Pancreas (tissue), 10 donors: ENCODE data around the gene TRPC6. TPM values are rescaled to one million over a fixed set of nuclear protein-coding genes. Genes with fewer than 3 reads are reported as not detected.
A peak's percentile ranks its signal among the peaks of the same experiment; 100 is the strongest.

Experiments used
- ATAC-seq, 4 donors: fragments of 200-7000 bp; cut with Tn5 transposase; one replicate each; pipeline versions ENCODE4 v1.8.0 to v1.9.1; 2020; ENCODE audit warnings: mild to moderate bottlenecking in 4 of 4, moderate library complexity in 4 of 4
- DNase-seq, 6 donors: peaks; one replicate each; pipeline ENCODE4 v3.0.0-alpha.2; 2020
- FAIRE-seq: peaks from 2 replicates; lab custom pipeline; 2012; peaks lifted over from hg19 to GRCh38; lab: Jason Lieb, UNC
- H3K27ac ChIP-seq, 4 donors: fragments of 200-600 bp; sonication (generic); 1 replicate in 3 of 4; 2 replicates in 1 of 4; pipeline versions ENCODE4 v1.5.0 to v1.8.0; 2020
- H3K27me3 ChIP-seq, 4 donors: fragments of 200-600 bp; one replicate each; pipeline ENCODE4 v1.8.0; 2021
- H3K36me3 ChIP-seq, 3 donors: fragments of 200-600 bp; sonication (generic) in 1 of 3; one replicate each; pipeline versions ENCODE4 v1.5.0 to v1.8.0; 2020 to 2021
- H3K4me1 ChIP-seq, 3 donors: fragments of 200-600 bp; one replicate each; pipeline ENCODE4 v1.8.0; 2021
- H3K4me3 ChIP-seq, 4 donors: fragments of 200-600 bp; sonication (generic) in 2 of 4; one replicate each; pipeline versions ENCODE4 v1.5.0 to v1.8.0; 2020 to 2021
- H3K9me3 ChIP-seq, 4 donors: fragments of 200-600 bp; one replicate each; pipeline ENCODE4 v1.8.0; 2021
- CTCF ChIP-seq, 4 donors: fragments of 200-600 bp; sonication (generic) in 3 of 4; IDR thresholded peaks; one replicate each; pipeline versions ENCODE4 v1.5.0 to v1.8.0; 2021; ENCODE audit warnings: antibody characterized with exemption in 4 of 4
- WGBS, 2 donors: extraction: QIAGEN DNeasy Blood & Tissue Kit; methylation state at CpG; one replicate each; pipeline ENCODE4 v1.1.7; 2013; 5-methylcytosine and 5-hydroxymethylcytosine counted together
- intact Hi-C, 3 donors: fragments of 100-400 bp; cut with DNase I; formaldehyde crosslinking; loops; one replicate each; pipeline versions ENCODE4 v1.11.1 to v1.14.2; 2022
- polyA plus RNA-seq, 2 donors: library from polyadenylated mRNA; stranded (reverse); fragments of 200-250 nt; gene quantifications; one replicate each; pipeline ENCODE4 v1.2.3, GENCODE V29; 2013
- total RNA-seq, 6 donors: library from RNA; stranded (reverse); fragmentation: NEBNext Ultra II Directional in 4 of 6; extraction: Animal tissue kit (Norgen Biotek cat#: 25700) in 4 of 6; gene quantifications; one replicate each; pipeline versions ENCODE4 v1.2.1 to v1.2.4, GENCODE V29; 2021 to 2023
- donor health status: healthy with polysubstance abuse.
- donor health status: DM: no; HTN: no; CAD: no; lungs with moderate emphysema.
- donor health status: DM: no; HTN: no; CAD: no.
- donor health status: control.
- donor health status: control.
- donor health status: Bipolar disorder and iron deficiency.
- donor health status: DM: yes; HTN: yes; CAD: no.
- donor health status: DM: no; HTN: no; CAD: no.
- donor health status: DM: no; HTN: no; CAD: no.
- donor health status: DM: yes; HTN: yes; CAD: no.

Gene TRPC6
- total and polyA plus RNA-seq, 8 donors: 0.09 to 1.5 (median 0.42) TPM

- WGBS, 2 donors: 86 to 97% methylated on average over 1 of the region's 1 CpG
- H3K9me3 ChIP-seq: no peaks in the 10 kb centered on the region
- H3K27ac ChIP-seq: no peak overlapping the region
- intact Hi-C loops: no loop called here
- H3K4me1 ChIP-seq: peaks cover 0 to 31% (median 22%) of the 10 kb centered on the region in 3 donors
- no peak for ATAC-seq
- FAIRE-seq: no peak
- no peaks in the 10 kb centered on the region for H3K36me3 ChIP-seq
- no peak for DNase-seq
- no peaks in the 10 kb centered on the region for H3K27me3 ChIP-seq
- no peak for TF ChIP-seq CTCF (IDR thresholded peaks at IDR 0.05)
- H3K4me3 ChIP-seq: no peak overlapping the region
These were observed 137.6 kb downstream of the TRPC6 start for GRCh38 chr11:101446238-101446637.

- peaks cover 0 to 35% (median 25%) of the 10 kb centered on the region in 3 donors for H3K4me1 ChIP-seq
- no peak overlapping the region for H3K27ac ChIP-seq
- no peak for ATAC-seq
- no peaks in the 10 kb centered on the region for H3K36me3 ChIP-seq
- FAIRE-seq: no peak
- H3K9me3 ChIP-seq: no peaks in the 10 kb centered on the region
- no peak overlapping the region for H3K4me3 ChIP-seq
- H3K27me3 ChIP-seq: no peaks in the 10 kb centered on the region
- no peak for DNase-seq
- no peak for TF ChIP-seq CTCF (IDR thresholded peaks at IDR 0.05)
- intact Hi-C loops: no loop called here
These were observed 138.0 kb downstream of the TRPC6 start for GRCh38 chr11:101445761-101446160.

- Histone ChIP-seq H3K4me1 (peaks cover 0 to 35% (median 25%) of the 10 kb centered on the region in 3 donors), H3K9me3 (no peaks in the 10 kb centered on the region), H3K4me3 (no peak overlapping the region), H3K27ac (no peak overlapping the region), H3K27me3 (no peaks in the 10 kb centered on the region), H3K36me3 (no peaks in the 10 kb centered on the region)
- ATAC-seq: no peak
- intact Hi-C loops: no loop called here
- no peak for TF ChIP-seq CTCF (IDR thresholded peaks at IDR 0.05)
- no peak for DNase-seq
- WGBS, 2 donors: 54 to 68% methylated on average over 1 of the region's 1 CpG
- FAIRE-seq: no peak
These were observed 139.0 kb downstream of the TRPC6 start for GRCh38 chr11:101444851-101445250.

GRCh38 chr11:101444164-101444563, 139.6 kb downstream of the TRPC6 start:
- DNase-seq: peak in 2 of 6 donors; percentile 9 to 18
- intact Hi-C loops: no loop called here
- H3K4me3 ChIP-seq: no peak overlapping the region
- TF ChIP-seq CTCF (IDR thresholded peaks at IDR 0.05): no peak
- H3K4me1 ChIP-seq: peaks cover 0 to 35% (median 25%) of the 10 kb centered on the region in 3 donors
- H3K27me3 ChIP-seq: no peaks in the 10 kb centered on the region
- no peaks in the 10 kb centered on the region for H3K9me3 ChIP-seq
- ATAC-seq: peak in 1 of 4 donors; percentile 2
- WGBS, 2 donors: 13 to 15% methylated on average over 5 of the region's 5 CpGs
- H3K36me3 ChIP-seq: no peaks in the 10 kb centered on the region
- no peak for FAIRE-seq
- H3K27ac ChIP-seq: no peak overlapping the region

- Histone ChIP-seq H3K27ac (no peak overlapping the region), H3K36me3 (no peaks in the 10 kb centered on the region), H3K27me3 (no peaks in the 10 kb centered on the region), H3K9me3 (no peaks in the 10 kb centered on the region), H3K4me3 (no peak overlapping the region), H3K4me1 (peaks cover 0 to 35% (median 25%) of the 10 kb centered on the region in 3 donors)
- intact Hi-C loops: no loop called here
- FAIRE-seq: no peak
- DNase-seq: no peak
- no peak for TF ChIP-seq CTCF (IDR thresholded peaks at IDR 0.05)
- 86 to 92% methylated on average over 8 of the region's 8 CpGs for WGBS, 2 donors
- no peak for ATAC-seq
These were observed 140.8 kb downstream of the TRPC6 start for GRCh38 chr11:101442936-101443521.
